Mesenchymal stem cell (in vitro differentiated cells and primary cell): Measurements from ENCODE around the gene FRMPD1.

ENCODE experiments used
- DNase-seq: peaks from one replicate; pipeline ENCODE4 v3.0.0-alpha.2; 2013
- H2AFZ ChIP-seq: one replicate; pipeline ENCODE4 v1.6.1; 2013; ENCODE audit warnings: low read depth, mild to moderate bottlenecking, control low read depth, inconsistent platforms, low read length, moderate library complexity
- H2AK5ac ChIP-seq: 2 replicates; pipeline ENCODE4 v1.6.1; 2013; ENCODE audit warnings: low read length, moderate library complexity, mild to moderate bottlenecking, inconsistent platforms; ENCODE audit not compliant: severe bottlenecking
- H2BK120ac ChIP-seq: one replicate; pipeline ENCODE4 v1.6.1; 2013; ENCODE audit warnings: low read depth, mild to moderate bottlenecking, inconsistent platforms, low read length, moderate library complexity
- H2BK12ac ChIP-seq, 2 experiments: one replicate each; pipeline ENCODE4 v1.6.1; 2013; ENCODE audit warnings: inconsistent platforms in 2 of 2, low read length in 2 of 2, mild to moderate bottlenecking in 2 of 2, moderate library complexity in 2 of 2, control low read depth in 1 of 2
- H2BK15ac ChIP-seq: one replicate; pipeline ENCODE4 v1.6.1; 2013; ENCODE audit warnings: mild to moderate bottlenecking, low read depth, inconsistent platforms; ENCODE audit not compliant: poor library complexity, severe bottlenecking
- H2BK5ac ChIP-seq: 2 replicates; pipeline ENCODE4 v1.6.1; 2013; ENCODE audit warnings: low read depth, mild to moderate bottlenecking, low read length, control low read depth, inconsistent platforms; ENCODE audit not compliant: poor library complexity, severe bottlenecking
- H3K14ac ChIP-seq, 2 experiments: one replicate each; pipeline ENCODE4 v1.6.1; 2013; ENCODE audit warnings: inconsistent platforms in 2 of 2, low read length in 2 of 2, control low read depth in 1 of 2, mild to moderate bottlenecking in 1 of 2, moderate library complexity in 1 of 2
- H3K18ac ChIP-seq, 2 experiments: one replicate each; pipeline ENCODE4 v1.6.1; 2013; ENCODE audit warnings: inconsistent platforms in 2 of 2, low read length in 2 of 2, control low read depth in 1 of 2, low read depth in 1 of 2, mild to moderate bottlenecking in 1 of 2
- H3K23ac ChIP-seq, 2 experiments: one replicate each; pipeline ENCODE4 v1.6.1; 2013; ENCODE audit warnings: inconsistent platforms in 2 of 2, low read length in 2 of 2, mild to moderate bottlenecking in 2 of 2, moderate library complexity in 2 of 2, control low read depth in 1 of 2
- H3K27ac ChIP-seq: 2 replicates; pipeline ENCODE4 v1.5.1; 2013; ENCODE audit warnings: mild to moderate bottlenecking, moderate library complexity, low read length, control low read depth, inconsistent platforms; ENCODE audit not compliant: poor library complexity, severe bottlenecking
- H3K27me3 ChIP-seq, 2 experiments: 2 replicates each; pipeline versions ENCODE4 v1.6.1 to v1.7.0; 2013; ENCODE audit warnings: low read length in 2 of 2, mild to moderate bottlenecking in 2 of 2, moderate library complexity in 2 of 2, control low read depth in 1 of 2, inconsistent platforms in 1 of 2; ENCODE audit not compliant: control insufficient read depth in 1 of 2, insufficient read depth in 1 of 2
- H3K36me3 ChIP-seq, 2 experiments: 2 replicates each; pipeline versions ENCODE4 v1.6.1 to v1.7.0; 2013; ENCODE audit warnings: low read length in 2 of 2, control low read depth in 1 of 2, inconsistent platforms in 1 of 2, low read depth in 1 of 2, mild to moderate bottlenecking in 1 of 2; ENCODE audit not compliant: insufficient read depth in 2 of 2, control insufficient read depth in 1 of 2
- H3K4ac ChIP-seq, 2 experiments: one replicate each; pipeline ENCODE4 v1.6.1; 2013; ENCODE audit warnings: inconsistent platforms in 2 of 2, low read length in 2 of 2, mild to moderate bottlenecking in 2 of 2, moderate library complexity in 2 of 2, control low read depth in 1 of 2, low read depth in 1 of 2
- H3K4me1 ChIP-seq: 2 replicates; pipeline ENCODE4 v1.6.1; 2013; ENCODE audit warnings: low read depth, low read length, control low read depth; ENCODE audit not compliant: control insufficient read depth, insufficient read depth
- H3K4me2 ChIP-seq: 2 replicates; pipeline ENCODE4 v1.6.1; 2013; ENCODE audit warnings: low read length, mild to moderate bottlenecking, inconsistent platforms; ENCODE audit not compliant: poor library complexity, severe bottlenecking
- H3K4me3 ChIP-seq, 2 experiments: 2 replicates each; pipeline versions ENCODE4 v1.5.1 to v1.7.0; 2013; ENCODE audit warnings: low read length in 2 of 2, mild to moderate bottlenecking in 2 of 2, control low read depth in 1 of 2, low read depth in 1 of 2; ENCODE audit not compliant: insufficient read depth in 1 of 2
- H3K79me1 ChIP-seq: replicated peaks from 2 replicates; pipeline ENCODE4 v1.6.1; 2013; ENCODE audit warnings: mild to moderate bottlenecking, control low read depth, low read length, inconsistent platforms; ENCODE audit not compliant: poor library complexity, severe bottlenecking
- H3K9ac ChIP-seq: 2 replicates; pipeline ENCODE4 v1.7.0; 2013; ENCODE audit warnings: mild to moderate bottlenecking, low read length, moderate library complexity
- H3K9me3 ChIP-seq: 2 replicates; pipeline ENCODE4 v1.7.0; 2013; ENCODE audit warnings: mild to moderate bottlenecking, low read length; ENCODE audit not compliant: control insufficient read depth
- H4K8ac ChIP-seq: one replicate; pipeline ENCODE4 v1.6.1; 2013; ENCODE audit warnings: inconsistent platforms, mild to moderate bottlenecking, low read length, moderate library complexity
- H4K91ac ChIP-seq: one replicate; pipeline ENCODE4 v1.6.1; 2013; ENCODE audit warnings: mild to moderate bottlenecking, low read length, inconsistent platforms
- WGBS: methylation state at CpG from one replicate; pipeline ENCODE4 v1.1.7; 2013; ENCODE audit warnings: mixed read lengths; 5-methylcytosine and 5-hydroxymethylcytosine counted together

FRMPD1 gene

DNA sequence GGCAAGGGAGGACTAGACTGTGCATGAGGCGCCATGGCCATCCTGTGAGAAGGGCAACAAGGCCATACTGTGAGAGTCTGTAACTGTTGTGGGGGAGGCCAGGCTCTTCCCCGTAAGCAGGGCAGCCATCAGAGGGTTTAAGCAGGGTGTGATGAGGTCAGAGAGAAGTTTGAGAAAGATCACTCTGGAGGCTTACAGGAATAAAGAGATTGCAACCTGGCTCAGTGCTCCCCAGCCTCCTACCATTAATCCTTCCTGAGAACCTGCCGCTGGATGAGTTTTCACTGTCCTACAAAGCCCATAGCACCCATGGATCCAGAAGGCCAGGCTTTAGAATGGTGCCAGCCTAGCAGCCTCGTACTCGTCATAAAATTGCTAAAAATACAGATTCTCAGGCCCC is 88.5 kb downstream of the FRMPD1 start:
- H3K14ac ChIP-seq = peak overlapping the region in 1 of 2 experiments; percentile 53
- H2AK5ac ChIP-seq = no peak overlapping the region
- H3K36me3 ChIP-seq = peaks cover 0 to 39% of the 10 kb centered on the region in 2 experiments
- H2BK15ac ChIP-seq = no peak overlapping the region
- H2AFZ ChIP-seq = no peak overlapping the region
- H3K9ac ChIP-seq = no peak overlapping the region
- no peak overlapping the region for H3K23ac ChIP-seq
- no peak overlapping the region for H4K8ac ChIP-seq
- no peak overlapping the region for H3K18ac ChIP-seq
- no peak overlapping the region for H3K4ac ChIP-seq
- no peak overlapping the region for H2BK120ac ChIP-seq
- no peak overlapping the region for H4K91ac ChIP-seq
- WGBS = 96% methylated on average over 2 of the region's 5 CpGs
- H3K4me3 ChIP-seq = no peak overlapping the region
- no peaks in the 10 kb centered on the region for H3K4me1 ChIP-seq
- H3K4me2 ChIP-seq = no peak overlapping the region
- no peak overlapping the region for H3K27ac ChIP-seq
- H3K79me1 ChIP-seq = no peaks in the 10 kb centered on the region
- no peak overlapping the region for H2BK5ac ChIP-seq
- no peak overlapping the region for H2BK12ac ChIP-seq
- no peaks in the 10 kb centered on the region for H3K9me3 ChIP-seq
- H3K27me3 ChIP-seq = peaks cover 0 to 53% of the 10 kb centered on the region in 2 experiments
- DNase-seq = no peak

DNA sequence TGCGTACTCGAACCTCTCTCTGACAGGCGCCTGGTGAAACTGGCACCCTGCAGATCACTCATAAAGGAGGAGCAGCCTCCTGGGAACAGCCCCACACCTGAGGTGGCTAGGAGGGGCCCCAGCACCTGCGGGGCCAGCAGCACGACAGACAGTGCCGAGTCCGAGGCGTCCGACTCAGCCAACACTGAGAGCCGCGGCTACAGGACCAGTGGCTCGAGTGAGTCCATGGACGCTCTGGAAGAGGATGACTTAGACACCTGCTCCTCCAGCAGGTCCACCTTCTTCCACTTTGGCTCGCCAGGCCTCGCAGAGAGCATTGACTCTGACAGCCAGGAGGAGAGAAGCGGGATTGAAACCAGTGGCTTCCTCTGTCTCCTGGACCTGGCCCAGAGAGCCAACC is 89.4 kb downstream of the FRMPD1 start:
- Histone ChIP-seq H2BK5ac (no peak overlapping the region), H2AK5ac (no peak overlapping the region), H4K8ac (no peak overlapping the region), H3K9ac (no peak overlapping the region), H3K9me3 (no peaks in the 10 kb centered on the region), H4K91ac (no peak overlapping the region), H2BK15ac (no peak overlapping the region), H3K23ac (no peak overlapping the region), H3K18ac (no peak overlapping the region), H3K4me3 (no peak overlapping the region), H3K27me3 (peaks cover 0 to 49% of the 10 kb centered on the region in 2 experiments), H2BK120ac (no peak overlapping the region), H3K79me1 (no peaks in the 10 kb centered on the region), H3K36me3 (peaks cover 0 to 46% of the 10 kb centered on the region in 2 experiments), H3K4ac (no peak overlapping the region), H3K4me2 (no peak overlapping the region), H3K27ac (no peak overlapping the region), H2AFZ (no peak overlapping the region), H2BK12ac (no peak overlapping the region), H3K14ac (no peak overlapping the region), H3K4me1 (no peaks in the 10 kb centered on the region)
- WGBS = 93% methylated on average over 16 of the region's 16 CpGs
- DNase-seq = no peak

DNA sequence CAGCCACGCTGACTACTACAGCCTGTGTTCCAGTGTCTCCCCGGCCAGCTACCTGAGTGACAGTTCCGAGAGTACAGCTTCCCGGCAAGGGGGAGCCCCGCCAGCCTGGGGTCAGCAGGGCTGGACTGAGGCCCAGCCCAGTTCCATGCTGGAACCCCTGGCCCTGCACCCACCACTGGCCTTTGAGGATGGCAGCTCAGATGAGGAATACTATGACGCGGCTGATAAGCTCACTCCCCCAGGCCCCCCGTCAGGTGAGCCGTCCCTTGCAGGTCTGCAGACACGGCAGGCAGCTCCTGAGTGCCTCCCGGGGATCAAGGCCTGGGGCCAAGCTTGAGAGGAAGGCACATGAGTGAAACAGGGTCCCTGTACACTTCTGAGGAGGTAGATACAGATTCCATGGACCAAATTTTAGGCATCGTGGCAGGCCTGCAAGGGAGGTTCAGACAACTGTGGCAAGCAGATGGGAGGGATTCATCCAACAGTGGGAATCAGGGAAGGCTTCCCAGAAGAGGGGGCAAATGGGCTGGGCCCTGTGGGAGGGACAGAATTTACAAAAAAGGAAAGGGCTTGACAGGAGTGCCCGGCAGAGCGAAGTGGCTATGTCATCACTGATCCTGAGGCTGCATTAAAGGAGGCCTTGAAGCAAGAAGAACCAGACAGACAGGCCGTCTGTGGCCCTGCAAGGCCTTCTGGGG is 90.0 kb downstream of the FRMPD1 start:
- WGBS = 88% methylated on average over 15 of the region's 15 CpGs
- Histone ChIP-seq H3K14ac (no peak overlapping the region), H3K4me3 (no peak overlapping the region), H2BK15ac (no peak overlapping the region), H2BK12ac (no peak overlapping the region), H3K27ac (no peak overlapping the region), H3K27me3 (peaks cover 0 to 50% of the 10 kb centered on the region in 2 experiments), H3K79me1 (no peaks in the 10 kb centered on the region), H2BK5ac (no peak overlapping the region), H4K91ac (no peak overlapping the region), H3K23ac (no peak overlapping the region), H3K36me3 (peaks cover 0 to 47% of the 10 kb centered on the region in 2 experiments), H3K4me1 (no peaks in the 10 kb centered on the region), H3K18ac (no peak overlapping the region), H3K9ac (no peak overlapping the region), H2BK120ac (no peak overlapping the region), H3K4me2 (no peak overlapping the region), H3K9me3 (no peaks in the 10 kb centered on the region), H3K4ac (no peak overlapping the region), H2AK5ac (no peak overlapping the region), H4K8ac (no peak overlapping the region), H2AFZ (no peak overlapping the region)
- no peak for DNase-seq

DNA sequence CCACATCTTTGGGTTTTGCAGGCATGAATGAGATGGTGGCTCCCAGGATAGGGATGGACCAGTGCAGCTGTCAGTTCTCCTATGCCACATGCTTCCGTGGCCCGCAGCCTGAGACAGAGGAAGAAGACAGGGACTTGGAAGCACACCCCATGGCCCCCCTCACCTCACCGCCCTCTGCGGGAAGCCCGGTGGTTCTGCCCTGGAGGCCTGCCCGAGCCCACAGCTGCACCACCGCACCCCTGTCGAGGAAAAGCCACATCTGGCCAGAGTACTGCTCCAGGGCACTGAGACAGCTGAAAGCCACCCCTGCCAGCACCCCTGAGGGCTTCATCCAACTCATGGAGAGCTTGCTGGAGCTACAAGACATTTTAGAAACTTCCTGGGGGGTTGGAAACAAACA is 95.2 kb downstream of the FRMPD1 start:
- peaks cover 0 to 21% of the 10 kb centered on the region in 2 experiments for H3K36me3 ChIP-seq
- H3K79me1 ChIP-seq = no peaks in the 10 kb centered on the region
- H3K4me3 ChIP-seq = no peak overlapping the region
- no peak overlapping the region for H3K18ac ChIP-seq
- H3K9me3 ChIP-seq = no peaks in the 10 kb centered on the region
- H3K4me1 ChIP-seq = no peaks in the 10 kb centered on the region
- H3K23ac ChIP-seq = no peak overlapping the region
- no peak overlapping the region for H2BK15ac ChIP-seq
- H4K91ac ChIP-seq = no peak overlapping the region
- DNase-seq = no peak
- H2AK5ac ChIP-seq = no peak overlapping the region
- 86% methylated on average over 8 of the region's 8 CpGs for WGBS
- H2BK120ac ChIP-seq = no peak overlapping the region
- H2AFZ ChIP-seq = no peak overlapping the region
- H3K4ac ChIP-seq = peak overlapping the region in 1 of 2 experiments; percentile 9
- H3K27me3 ChIP-seq = peaks cover 0 to 27% of the 10 kb centered on the region in 2 experiments
- H3K9ac ChIP-seq = no peak overlapping the region
- no peak overlapping the region for H3K14ac ChIP-seq
- no peak overlapping the region for H3K4me2 ChIP-seq
- no peak overlapping the region for H4K8ac ChIP-seq
- no peak overlapping the region for H2BK12ac ChIP-seq
- H2BK5ac ChIP-seq = no peak overlapping the region
- no peak overlapping the region for H3K27ac ChIP-seq
